Loucy (cell line): ENCODE measurements around the gene C3AR1.
A peak's percentile ranks its signal among the peaks of the same experiment; 100 is the strongest.

Experiments used
- H2AFZ ChIP-seq: fragments of 200-600 bp; sonication (generic); 2 replicates; pipeline ENCODE4 v1.6.0; 2016; ENCODE audit warnings: antibody characterized with exemption, mild to moderate bottlenecking, low read length, moderate library complexity
- H3F3A ChIP-seq: fragments of 200-600 bp; 2 replicates; pipeline ENCODE4 v1.6.0; 2016; ENCODE audit warnings: antibody characterized with exemption, low read depth, mild to moderate bottlenecking
- H3K27me3 ChIP-seq: fragments of 200-600 bp; sonication (generic); 2 replicates; pipeline ENCODE4 v1.6.1; 2014; ENCODE audit warnings: low read length, mild to moderate bottlenecking; ENCODE audit not compliant: insufficient read depth, poor library complexity, severe bottlenecking
- H3K36me3 ChIP-seq: fragments of 200-600 bp; sonication (generic); 2 replicates; pipeline ENCODE4 v1.6.1; 2016; ENCODE audit warnings: low read length; ENCODE audit not compliant: insufficient read depth
- H3K4me1 ChIP-seq: fragments of 200-600 bp; sonication (generic); 2 replicates; pipeline ENCODE4 v1.5.1; 2014; ENCODE audit warnings: low read length, mild to moderate bottlenecking; ENCODE audit not compliant: insufficient read depth, poor library complexity, severe bottlenecking
- H3K4me2 ChIP-seq: fragments of 200-600 bp; sonication (generic); 2 replicates; pipeline ENCODE4 v1.6.0; 2014; ENCODE audit warnings: antibody characterized with exemption, low read length, low read depth, mild to moderate bottlenecking; ENCODE audit not compliant: poor library complexity, severe bottlenecking
- H3K4me3 ChIP-seq: fragments of 200-600 bp; sonication (generic); 2 replicates; pipeline ENCODE4 v1.5.1; 2014; ENCODE audit warnings: low read length, mild to moderate bottlenecking, mixed read lengths; ENCODE audit not compliant: poor library complexity, severe bottlenecking
- H3K79me2 ChIP-seq: fragments of 200-600 bp; sonication (generic); 2 replicates; pipeline ENCODE4 v1.6.1; 2014; ENCODE audit warnings: low read length; ENCODE audit not compliant: insufficient read depth
- H3K9ac ChIP-seq: fragments of 200-600 bp; sonication (generic); 2 replicates; pipeline ENCODE4 v1.6.0; 2014; ENCODE audit warnings: mild to moderate bottlenecking, low read depth, low read length, moderate library complexity; ENCODE audit not compliant: poor library complexity, severe bottlenecking
- H3K9me2 ChIP-seq: fragments of 200-600 bp; sonication (generic); replicated peaks from 2 replicates; pipeline ENCODE4 v1.6.1; 2016; ENCODE audit warnings: low read depth, low read length, mixed read lengths
- H3K9me3 ChIP-seq: fragments of 200-600 bp; sonication (generic); 2 replicates; pipeline ENCODE4 v1.6.1; 2014; ENCODE audit warnings: mild to moderate bottlenecking, antibody characterized with exemption, low read length, low read depth; ENCODE audit not compliant: insufficient read depth
- H4K20me1 ChIP-seq: fragments of 200-600 bp; sonication (generic); 2 replicates; pipeline ENCODE4 v1.6.0; 2014; ENCODE audit warnings: antibody characterized with exemption, low read length, mild to moderate bottlenecking; ENCODE audit not compliant: insufficient read depth, poor library complexity, severe bottlenecking
- EZH2phosphoT487 ChIP-seq: fragments of 200-600 bp; IDR thresholded peaks from 2 replicates; pipeline ENCODE4 v1.6.1; 2018; ENCODE audit warnings: antibody characterized with exemption, mild to moderate bottlenecking, moderate library complexity, borderline replicate concordance
- TF ChIP-seq, protein P1 (sequence below): fragments of 200-600 bp; sonication (generic); conservative IDR thresholded peaks from 2 replicates; pipeline ENCODE4 v1.5.1; 2014; ENCODE audit warnings: mild to moderate bottlenecking, antibody characterized with exemption, low read length

Gene C3AR1

DNA sequence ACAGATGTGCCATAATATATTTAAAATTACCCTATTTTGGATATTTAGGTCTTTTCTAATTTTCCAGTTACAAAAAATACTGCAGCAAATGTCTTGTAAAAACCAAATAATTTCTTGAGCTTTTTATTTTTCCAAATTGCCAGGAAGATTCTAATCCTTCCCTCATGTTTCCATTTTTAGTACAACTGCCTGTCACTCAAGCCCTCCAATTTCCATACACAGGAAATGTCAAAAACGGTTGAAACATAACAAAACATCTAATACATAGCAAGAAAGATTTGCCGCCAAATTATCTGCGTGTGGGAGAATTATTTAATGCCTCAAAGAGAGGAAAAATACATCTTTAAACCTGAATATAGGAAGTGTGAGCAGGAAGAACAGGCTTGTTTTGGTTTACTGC, 36.0 kb downstream of the C3AR1 start:
- Histone ChIP-seq H2AFZ (no peak overlapping the region), H3K4me1 (peaks cover 29% of the 10 kb centered on the region), H3K4me3 (no peak overlapping the region), H3K9me3 (no peaks in the 10 kb centered on the region), H3K4me2 (no peak overlapping the region), H3K27me3 (no peaks in the 10 kb centered on the region), H4K20me1 (no peaks in the 10 kb centered on the region), H3K36me3 (no peaks in the 10 kb centered on the region), H3K9ac (no peak overlapping the region), H3K79me2 (peaks cover 26% of the 10 kb centered on the region), H3F3A (peaks cover 11% of the 10 kb centered on the region; the same call in 1 of the 2 replicates), H3K9me2 (no peaks in the 10 kb centered on the region)
- TF ChIP-seq, protein P1, sequence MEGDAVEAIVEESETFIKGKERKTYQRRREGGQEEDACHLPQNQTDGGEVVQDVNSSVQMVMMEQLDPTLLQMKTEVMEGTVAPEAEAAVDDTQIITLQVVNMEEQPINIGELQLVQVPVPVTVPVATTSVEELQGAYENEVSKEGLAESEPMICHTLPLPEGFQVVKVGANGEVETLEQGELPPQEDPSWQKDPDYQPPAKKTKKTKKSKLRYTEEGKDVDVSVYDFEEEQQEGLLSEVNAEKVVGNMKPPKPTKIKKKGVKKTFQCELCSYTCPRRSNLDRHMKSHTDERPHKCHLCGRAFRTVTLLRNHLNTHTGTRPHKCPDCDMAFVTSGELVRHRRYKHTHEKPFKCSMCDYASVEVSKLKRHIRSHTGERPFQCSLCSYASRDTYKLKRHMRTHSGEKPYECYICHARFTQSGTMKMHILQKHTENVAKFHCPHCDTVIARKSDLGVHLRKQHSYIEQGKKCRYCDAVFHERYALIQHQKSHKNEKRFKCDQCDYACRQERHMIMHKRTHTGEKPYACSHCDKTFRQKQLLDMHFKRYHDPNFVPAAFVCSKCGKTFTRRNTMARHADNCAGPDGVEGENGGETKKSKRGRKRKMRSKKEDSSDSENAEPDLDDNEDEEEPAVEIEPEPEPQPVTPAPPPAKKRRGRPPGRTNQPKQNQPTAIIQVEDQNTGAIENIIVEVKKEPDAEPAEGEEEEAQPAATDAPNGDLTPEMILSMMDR, result no peak
- no peak for TF ChIP-seq EZH2phosphoT487

DNA sequence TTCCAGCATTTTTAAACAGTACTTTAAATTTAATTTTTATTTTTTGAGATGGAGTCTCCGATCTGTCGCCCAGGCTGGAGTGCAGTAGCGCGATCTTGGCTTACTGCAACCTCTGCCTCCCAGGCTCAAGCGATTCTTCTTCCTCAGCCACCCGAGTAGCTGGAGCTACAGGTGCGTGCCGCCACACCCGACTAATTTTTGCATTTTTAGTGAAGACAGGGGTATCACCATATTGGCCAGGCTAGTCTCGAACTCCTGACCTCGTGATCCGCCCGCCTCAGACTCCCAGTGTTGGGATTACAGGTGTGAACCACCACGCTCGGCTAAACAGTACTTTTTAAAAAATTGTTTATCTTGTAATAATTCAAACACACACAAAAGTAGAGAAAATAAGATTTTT, 37.9 kb downstream of the C3AR1 start:
- peaks cover 11% of the 10 kb centered on the region; the same call in 1 of the 2 replicates for H3F3A ChIP-seq
- no peaks in the 10 kb centered on the region for H3K9me2 ChIP-seq
- H3K79me2 ChIP-seq, result peaks cover 14% of the 10 kb centered on the region; the same call in 1 of the 2 replicates
- no peaks in the 10 kb centered on the region for H4K20me1 ChIP-seq
- no peaks in the 10 kb centered on the region for H3K9me3 ChIP-seq
- no peaks in the 10 kb centered on the region for H3K27me3 ChIP-seq
- no peak overlapping the region for H3K4me2 ChIP-seq
- H3K4me1 ChIP-seq, result peaks cover 10% of the 10 kb centered on the region
- TF ChIP-seq, protein P1, result no peak
- no peak for TF ChIP-seq EZH2phosphoT487
- H3K4me3 ChIP-seq, result no peak overlapping the region
- no peak overlapping the region for H2AFZ ChIP-seq
- no peaks in the 10 kb centered on the region for H3K36me3 ChIP-seq
- H3K9ac ChIP-seq, result no peak overlapping the region

DNA sequence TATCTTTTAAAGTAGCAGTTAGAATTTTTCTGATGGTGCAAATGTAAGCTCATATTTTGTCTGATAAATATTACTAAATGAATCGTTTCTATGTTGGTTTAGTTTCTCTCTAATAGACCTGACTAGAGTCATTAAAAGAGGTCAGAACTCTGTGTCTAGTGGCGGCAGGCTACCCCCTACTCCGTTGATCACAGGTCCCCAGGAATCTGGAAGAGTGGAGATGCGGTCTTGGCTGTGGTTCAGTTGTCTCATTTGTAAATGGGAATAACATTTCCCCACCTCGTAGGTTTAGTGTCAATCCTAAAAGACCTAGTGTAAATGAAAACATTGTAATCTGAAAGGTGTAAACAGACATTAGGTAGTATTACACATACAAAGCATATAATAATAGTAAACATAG, 38.3 kb downstream of the C3AR1 start:
- Histone ChIP-seq H2AFZ (no peak overlapping the region), H3K4me1 (peaks cover 6% of the 10 kb centered on the region), H3K79me2 (peaks cover 9% of the 10 kb centered on the region; the same call in 1 of the 2 replicates), H3K36me3 (no peaks in the 10 kb centered on the region), H3F3A (peaks cover 11% of the 10 kb centered on the region; the same call in 1 of the 2 replicates), H4K20me1 (no peaks in the 10 kb centered on the region), H3K9ac (no peak overlapping the region), H3K27me3 (no peaks in the 10 kb centered on the region), H3K9me3 (no peaks in the 10 kb centered on the region), H3K4me3 (no peak overlapping the region), H3K4me2 (peak overlapping the region; percentile 73), H3K9me2 (no peaks in the 10 kb centered on the region)
- TF ChIP-seq, protein P1, result no peak
- TF ChIP-seq EZH2phosphoT487, result no peak
